HepG2 (cell line): ENCODE results near the gene TP53BP2. TPM values are rescaled to one million over a fixed set of nuclear protein-coding genes. Genes with fewer than 3 reads are reported as not detected.

ENCODE experiments used
- ATAC-seq: fragments of 200-7000 bp; cut with Tn5 transposase; 3 replicates; pipeline ENCODE4 v1.9.1; 2020; ENCODE audit warnings: mild to moderate bottlenecking, moderate library complexity
- BruUV-seq: library from RNA; stranded (reverse); fragments of 400-500 nt; replicated peaks from 2 replicates; lab custom pipeline; 2021; lab: Mats Ljungman, UMichigan
- CTCF ChIA-PET: fragments of 300-600 bp; formaldehyde crosslinking; extraction: SDS; loops from one replicate; lab custom pipeline; 2021; ENCODE audit warnings: low total read pairs, inconsistent platforms, low intra/inter-chr PET ratio; lab: Yijun Ruan, JAX
- POLR2A ChIA-PET: fragments of 350-600 bp; sonication (Branson Sonifier 250); formaldehyde crosslinking; loops from one replicate; lab custom pipeline; 2020; ENCODE audit warnings: antibody characterized with exemption, inconsistent platforms; lab: Yijun Ruan, JAX
- DNase-seq: peaks from one replicate; pipeline ENCODE4 v3.0.0-alpha.2; 2015; ENCODE audit warnings: low spot score
- FAIRE-seq: peaks from 3 replicates; lab custom pipeline; 2011; peaks lifted over from hg19 to GRCh38; lab: Jason Lieb, UNC
- H2AFZ ChIP-seq: one replicate; pipeline ENCODE4 v1.6.1; 2011; ENCODE audit warnings: low read length, inconsistent platforms
- H3K27ac ChIP-seq: fragments of 300-600 bp; 3 replicates; pipeline ENCODE4 v1.8.0; 2011; ENCODE audit warnings: mixed run types, mild to moderate bottlenecking, mixed read lengths, low read length, inconsistent platforms; ENCODE audit not compliant: insufficient read depth; ENCODE audit errors: extremely low read length
- H3K27me3 ChIP-seq, 2 experiments: fragments of 200-600 bp in 1 of 2; 2 replicates in 1 of 2; 3 replicates in 1 of 2; pipeline versions ENCODE4 v1.6.0 to v1.8.0; 2011; ENCODE audit warnings: low read length in 2 of 2, mild to moderate bottlenecking in 2 of 2, moderate library complexity in 2 of 2, inconsistent platforms in 1 of 2; ENCODE audit not compliant: insufficient read depth in 2 of 2, control insufficient read depth in 1 of 2
- H3K36me3 ChIP-seq, 2 experiments: fragments of 200-600 bp in 1 of 2; replicated peaks in 1 of 2; 2 replicates in 1 of 2; 3 replicates in 1 of 2; pipeline versions ENCODE4 v1.5.1 to v1.8.0; 2011; ENCODE audit warnings: low read length in 2 of 2, inconsistent platforms in 1 of 2; ENCODE audit not compliant: insufficient read depth in 2 of 2, control insufficient read depth in 1 of 2
- H3K4me1 ChIP-seq: 2 replicates; pipeline ENCODE4 v1.5.1; 2012; ENCODE audit warnings: low read length, inconsistent platforms; ENCODE audit not compliant: insufficient read depth
- H3K4me2 ChIP-seq: 2 replicates; pipeline ENCODE4 v1.6.0; 2011; ENCODE audit warnings: low read depth, low read length, inconsistent platforms
- H3K4me3 ChIP-seq, 3 experiments: fragments of 200-600 bp in 1 of 3; sonication (generic), shearing (Covaris generic) in 1 of 3; replicated peaks in 1 of 3; 2 replicates each; pipeline ENCODE4 v1.5.1; 2011 to 2016; ENCODE audit warnings: low read length in 3 of 3, inconsistent platforms in 2 of 3, low read depth in 2 of 3, mild to moderate bottlenecking in 2 of 3, control low read depth in 1 of 3, mixed read lengths in 1 of 3; ENCODE audit not compliant: insufficient read depth in 1 of 3
- H3K79me2 ChIP-seq: one replicate; pipeline ENCODE4 v1.6.1; 2011; ENCODE audit warnings: low read length, inconsistent platforms; ENCODE audit not compliant: insufficient read depth
- H3K9ac ChIP-seq: 2 replicates; pipeline ENCODE4 v1.6.0; 2011; ENCODE audit warnings: mild to moderate bottlenecking, low read depth, low read length, inconsistent platforms; ENCODE audit not compliant: insufficient read depth
- H3K9me3 ChIP-seq: 2 replicates; pipeline ENCODE4 v1.5.1; 2012; ENCODE audit warnings: mild to moderate bottlenecking, low read length
- H4K20me1 ChIP-seq: 2 replicates; pipeline ENCODE4 v1.6.0; 2011; ENCODE audit warnings: inconsistent platforms, mild to moderate bottlenecking, low read length, moderate library complexity; ENCODE audit not compliant: insufficient read depth
- KDM2A ChIP-seq: sonication (generic); formaldehyde crosslinking; IDR thresholded peaks from 2 replicates; pipeline ENCODE4 v1.4.0; 2020; ENCODE audit warnings: low read depth, missing genetic modification reagents, borderline replicate concordance
- NR1H2 ChIP-seq: sonication (generic); formaldehyde crosslinking; IDR thresholded peaks from 2 replicates; pipeline ENCODE4 v1.8.1; 2022; ENCODE audit warnings: low read depth, missing genetic modification reagents, borderline replicate concordance
- SALL1 ChIP-seq: sonication (generic); formaldehyde crosslinking; IDR thresholded peaks from 2 replicates; pipeline ENCODE4 v1.8.0; 2022; ENCODE audit warnings: mild to moderate bottlenecking, missing genetic modification reagents
- ZBTB43 ChIP-seq: sonication (generic); formaldehyde crosslinking; conservative IDR thresholded peaks from 2 replicates; pipeline ENCODE4 v1.4.0; 2020; ENCODE audit warnings: missing genetic modification reagents
- ZKSCAN1 ChIP-seq: fragments of 150-350 bp; IDR thresholded peaks from 2 replicates; pipeline ENCODE4 v1.6.1; 2014; ENCODE audit warnings: low read length
- WGBS: methylation state at CpG from one replicate; pipeline ENCODE4 v1.1.6; 2017; ENCODE audit warnings: low lambda C conversion rate; 5-methylcytosine and 5-hydroxymethylcytosine counted together
- in situ Hi-C: cut with HindIII; loops from 2 replicates; pipeline ENCODE4 v1.10.0; 2017; ENCODE audit warnings: low pct_unique_long_range_greater_than_20kb; ENCODE audit not compliant: extremely low pct_ligation_motif_present
- intact Hi-C: fragments of 100-400 bp; cut with micrococcal nuclease; formaldehyde crosslinking; loops from one replicate; pipeline ENCODE4 v1.10.0; 2022; ENCODE audit not compliant: unreplicated experiment
- polyA plus RNA-seq, 8 experiments: library from polyadenylated mRNA; depleted of rRNA in 3 of 8; stranded (reverse) in 7 of 8; unstranded in 1 of 8; fragments of >200 nt; fragmentation: Illumina TruSeq in 4 of 8; extraction: Trizol in 4 of 8; gene quantifications; 2 replicates each; pipeline versions ENCODE4 v1.2.1 to v1.2.3, GENCODE V29; 2011 to 2016; ENCODE audit warnings: low read depth in 4 of 8, missing spikeins in 1 of 8, mixed read lengths in 1 of 8; ENCODE audit not compliant: insufficient read depth in 1 of 8
- total RNA-seq, 5 experiments: library from RNA; depleted of rRNA; stranded (reverse); fragments of >200 nt; fragmentation: Illumina TruSeq; extraction: Trizol; gene quantifications; 2 replicates each; pipeline ENCODE4 v1.2.3, GENCODE V29; 2016; ENCODE audit warnings: low read depth in 1 of 5
- TF ChIP-seq, protein P1 (sequence below): conservative IDR thresholded peaks from 2 replicates; pipeline ENCODE4 v1.6.1; 2018; ENCODE audit warnings: missing genetic modification reagents
- TF ChIP-seq, protein P2 (sequence below): sonication (generic); formaldehyde crosslinking; conservative IDR thresholded peaks from 2 replicates; pipeline ENCODE4 v1.8.0; 2022; ENCODE audit warnings: mild to moderate bottlenecking, moderate library complexity, missing genetic modification reagents
- TF ChIP-seq, protein P3 (sequence below): IDR thresholded peaks from 2 replicates; pipeline ENCODE4 v1.6.1; 2016; ENCODE audit warnings: low read depth, missing genetic modification reagents, missing compliant biosample characterization
- TF ChIP-seq, protein P4 (sequence below): sonication (generic); formaldehyde crosslinking; IDR thresholded peaks from 2 replicates; pipeline ENCODE4 v1.4.0; 2020; ENCODE audit warnings: missing genetic modification reagents, mild to moderate bottlenecking, borderline replicate concordance
- TF ChIP-seq, protein P5 (sequence below): sonication (generic); formaldehyde crosslinking; IDR thresholded peaks from 2 replicates; pipeline ENCODE4 v1.4.0; 2020; ENCODE audit warnings: missing genetic modification reagents

Gene TP53BP2
- total and polyA plus RNA-seq, 2 of the 13 experiments (the other 11 are each of a cell fraction or from before 2014, with no cell fraction given): 10.0 to 14.0 TPM

DNA sequence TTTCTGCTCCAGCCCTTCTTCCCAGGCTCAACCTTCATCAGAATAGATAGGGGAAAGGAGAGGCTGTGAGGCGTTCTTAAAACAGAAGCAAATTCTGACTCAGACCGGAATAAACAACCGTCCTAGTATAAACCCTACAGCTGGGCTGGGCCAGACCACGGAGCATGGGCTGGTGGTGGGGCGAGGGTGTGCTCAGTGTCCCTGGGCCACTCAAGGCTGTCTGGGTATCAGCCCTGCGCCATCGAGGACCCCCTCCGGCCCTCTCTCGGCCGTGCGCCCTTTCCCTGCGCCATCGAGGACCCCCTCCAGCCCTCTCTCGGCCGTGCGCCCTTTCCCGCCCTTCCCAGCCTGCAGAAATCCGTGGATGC, 97.4 kb downstream of the TP53BP2 start:
- WGBS: 75% methylated on average over 13 of the region's 18 CpGs

More for the DNA sequence above, 97.4 kb downstream of the TP53BP2 start:
- H3K4me1 ChIP-seq: peaks cover 17% of the 10 kb centered on the region
- BruUV-seq: no TSS peak
- intact Hi-C loops (loop anchor here (5.0 kb wide), 1 partner anchor 36 kb away; the partner anchor contains the start of gene CAPN2), in situ Hi-C loops (no loop called here)
- DNase-seq (no peak), ATAC-seq (no peak), FAIRE-seq (no peak)
- H3K9me3 ChIP-seq: no peaks in the 10 kb centered on the region
- no peak for TF ChIP-seq SALL1 (CRISPR knock-in tag)
- TF ChIP-seq, protein P1, sequence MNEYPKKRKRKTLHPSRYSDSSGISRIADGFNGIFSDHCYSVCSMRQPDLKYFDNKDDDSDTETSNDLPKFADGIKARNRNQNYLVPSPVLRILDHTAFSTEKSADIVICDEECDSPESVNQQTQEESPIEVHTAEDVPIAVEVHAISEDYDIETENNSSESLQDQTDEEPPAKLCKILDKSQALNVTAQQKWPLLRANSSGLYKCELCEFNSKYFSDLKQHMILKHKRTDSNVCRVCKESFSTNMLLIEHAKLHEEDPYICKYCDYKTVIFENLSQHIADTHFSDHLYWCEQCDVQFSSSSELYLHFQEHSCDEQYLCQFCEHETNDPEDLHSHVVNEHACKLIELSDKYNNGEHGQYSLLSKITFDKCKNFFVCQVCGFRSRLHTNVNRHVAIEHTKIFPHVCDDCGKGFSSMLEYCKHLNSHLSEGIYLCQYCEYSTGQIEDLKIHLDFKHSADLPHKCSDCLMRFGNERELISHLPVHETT (CRISPR knock-in tag): no peak
- TF ChIP-seq KDM2A (CRISPR knock-in tag): no peak
- TF ChIP-seq ZBTB43: no peak
- TF ChIP-seq, protein P2, sequence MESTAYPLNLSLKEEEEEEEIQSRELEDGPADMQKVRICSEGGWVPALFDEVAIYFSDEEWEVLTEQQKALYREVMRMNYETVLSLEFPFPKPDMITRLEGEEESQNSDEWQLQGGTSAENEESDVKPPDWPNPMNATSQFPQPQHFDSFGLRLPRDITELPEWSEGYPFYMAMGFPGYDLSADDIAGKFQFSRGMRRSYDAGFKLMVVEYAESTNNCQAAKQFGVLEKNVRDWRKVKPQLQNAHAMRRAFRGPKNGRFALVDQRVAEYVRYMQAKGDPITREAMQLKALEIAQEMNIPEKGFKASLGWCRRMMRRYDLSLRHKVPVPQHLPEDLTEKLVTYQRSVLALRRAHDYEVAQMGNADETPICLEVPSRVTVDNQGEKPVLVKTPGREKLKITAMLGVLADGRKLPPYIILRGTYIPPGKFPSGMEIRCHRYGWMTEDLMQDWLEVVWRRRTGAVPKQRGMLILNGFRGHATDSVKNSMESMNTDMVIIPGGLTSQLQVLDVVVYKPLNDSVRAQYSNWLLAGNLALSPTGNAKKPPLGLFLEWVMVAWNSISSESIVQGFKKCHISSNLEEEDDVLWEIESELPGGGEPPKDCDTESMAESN: no peak
- TF ChIP-seq ZKSCAN1: no peak
- no peak for TF ChIP-seq NR1H2 (CRISPR knock-in tag)
- TF ChIP-seq, protein P3, sequence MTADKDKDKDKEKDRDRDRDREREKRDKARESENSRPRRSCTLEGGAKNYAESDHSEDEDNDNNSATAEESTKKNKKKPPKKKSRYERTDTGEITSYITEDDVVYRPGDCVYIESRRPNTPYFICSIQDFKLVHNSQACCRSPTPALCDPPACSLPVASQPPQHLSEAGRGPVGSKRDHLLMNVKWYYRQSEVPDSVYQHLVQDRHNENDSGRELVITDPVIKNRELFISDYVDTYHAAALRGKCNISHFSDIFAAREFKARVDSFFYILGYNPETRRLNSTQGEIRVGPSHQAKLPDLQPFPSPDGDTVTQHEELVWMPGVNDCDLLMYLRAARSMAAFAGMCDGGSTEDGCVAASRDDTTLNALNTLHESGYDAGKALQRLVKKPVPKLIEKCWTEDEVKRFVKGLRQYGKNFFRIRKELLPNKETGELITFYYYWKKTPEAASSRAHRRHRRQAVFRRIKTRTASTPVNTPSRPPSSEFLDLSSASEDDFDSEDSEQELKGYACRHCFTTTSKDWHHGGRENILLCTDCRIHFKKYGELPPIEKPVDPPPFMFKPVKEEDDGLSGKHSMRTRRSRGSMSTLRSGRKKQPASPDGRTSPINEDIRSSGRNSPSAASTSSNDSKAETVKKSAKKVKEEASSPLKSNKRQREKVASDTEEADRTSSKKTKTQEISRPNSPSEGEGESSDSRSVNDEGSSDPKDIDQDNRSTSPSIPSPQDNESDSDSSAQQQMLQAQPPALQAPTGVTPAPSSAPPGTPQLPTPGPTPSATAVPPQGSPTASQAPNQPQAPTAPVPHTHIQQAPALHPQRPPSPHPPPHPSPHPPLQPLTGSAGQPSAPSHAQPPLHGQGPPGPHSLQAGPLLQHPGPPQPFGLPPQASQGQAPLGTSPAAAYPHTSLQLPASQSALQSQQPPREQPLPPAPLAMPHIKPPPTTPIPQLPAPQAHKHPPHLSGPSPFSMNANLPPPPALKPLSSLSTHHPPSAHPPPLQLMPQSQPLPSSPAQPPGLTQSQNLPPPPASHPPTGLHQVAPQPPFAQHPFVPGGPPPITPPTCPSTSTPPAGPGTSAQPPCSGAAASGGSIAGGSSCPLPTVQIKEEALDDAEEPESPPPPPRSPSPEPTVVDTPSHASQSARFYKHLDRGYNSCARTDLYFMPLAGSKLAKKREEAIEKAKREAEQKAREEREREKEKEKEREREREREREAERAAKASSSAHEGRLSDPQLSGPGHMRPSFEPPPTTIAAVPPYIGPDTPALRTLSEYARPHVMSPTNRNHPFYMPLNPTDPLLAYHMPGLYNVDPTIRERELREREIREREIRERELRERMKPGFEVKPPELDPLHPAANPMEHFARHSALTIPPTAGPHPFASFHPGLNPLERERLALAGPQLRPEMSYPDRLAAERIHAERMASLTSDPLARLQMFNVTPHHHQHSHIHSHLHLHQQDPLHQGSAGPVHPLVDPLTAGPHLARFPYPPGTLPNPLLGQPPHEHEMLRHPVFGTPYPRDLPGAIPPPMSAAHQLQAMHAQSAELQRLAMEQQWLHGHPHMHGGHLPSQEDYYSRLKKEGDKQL (CRISPR knock-in tag): no peak
- TF ChIP-seq, protein P4, sequence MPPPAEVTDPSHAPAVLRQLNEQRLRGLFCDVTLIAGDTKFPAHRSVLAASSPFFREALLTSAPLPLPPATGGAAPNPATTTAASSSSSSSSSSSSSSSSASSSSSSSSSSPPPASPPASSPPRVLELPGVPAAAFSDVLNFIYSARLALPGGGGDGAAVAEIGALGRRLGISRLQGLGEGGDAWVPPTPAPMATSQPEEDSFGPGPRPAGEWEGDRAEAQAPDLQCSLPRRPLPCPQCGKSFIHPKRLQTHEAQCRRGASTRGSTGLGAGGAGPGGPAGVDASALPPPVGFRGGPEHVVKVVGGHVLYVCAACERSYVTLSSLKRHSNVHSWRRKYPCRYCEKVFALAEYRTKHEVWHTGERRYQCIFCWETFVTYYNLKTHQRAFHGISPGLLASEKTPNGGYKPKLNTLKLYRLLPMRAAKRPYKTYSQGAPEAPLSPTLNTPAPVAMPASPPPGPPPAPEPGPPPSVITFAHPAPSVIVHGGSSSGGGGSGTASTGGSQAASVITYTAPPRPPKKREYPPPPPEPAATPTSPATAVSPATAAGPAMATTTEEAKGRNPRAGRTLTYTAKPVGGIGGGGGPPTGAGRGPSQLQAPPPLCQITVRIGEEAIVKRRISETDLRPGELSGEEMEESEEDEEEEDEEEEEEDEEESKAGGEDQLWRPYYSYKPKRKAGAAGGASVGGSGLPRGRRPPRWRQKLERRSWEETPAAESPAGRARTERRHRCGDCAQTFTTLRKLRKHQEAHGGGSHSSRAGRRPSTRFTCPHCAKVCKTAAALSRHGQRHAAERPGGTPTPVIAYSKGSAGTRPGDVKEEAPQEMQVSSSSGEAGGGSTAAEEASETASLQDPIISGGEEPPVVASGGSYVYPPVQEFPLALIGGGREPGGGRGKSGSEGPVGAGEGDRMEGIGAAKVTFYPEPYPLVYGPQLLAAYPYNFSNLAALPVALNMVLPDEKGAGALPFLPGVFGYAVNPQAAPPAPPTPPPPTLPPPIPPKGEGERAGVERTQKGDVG (CRISPR knock-in tag): no peak
- TF ChIP-seq, protein P5, sequence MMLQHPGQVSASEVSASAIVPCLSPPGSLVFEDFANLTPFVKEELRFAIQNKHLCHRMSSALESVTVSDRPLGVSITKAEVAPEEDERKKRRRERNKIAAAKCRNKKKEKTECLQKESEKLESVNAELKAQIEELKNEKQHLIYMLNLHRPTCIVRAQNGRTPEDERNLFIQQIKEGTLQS: no peak
- CTCF ChIA-PET: interaction anchor here (1.4 to 3.6 kb wide), 2 partner anchors 50 to 52 kb away, joined by 11 to 49 read pairs; no protein-coding TSS in a partner anchor
- H3K27ac ChIP-seq: no peak overlapping the region
- 0 out of 5 replicates have a peak, but pooled peaks cover 0 to 2% of the 10 kb centered on the region in 2 experiments for H3K27me3 ChIP-seq
- no peak overlapping the region for H2AFZ ChIP-seq
- H3K79me2 ChIP-seq: no peaks in the 10 kb centered on the region
- H3K4me3 ChIP-seq: no peak overlapping the region
- no peaks in the 10 kb centered on the region for H4K20me1 ChIP-seq
- no peak overlapping the region for H3K4me2 ChIP-seq
- H3K36me3 ChIP-seq: no peaks in the 10 kb centered on the region; a peak in 1 of 5 replicates
- POLR2A ChIA-PET: no interaction called here
- no peak overlapping the region for H3K9ac ChIP-seq
